ENCODE data around the gene ITGAX. TPM values are rescaled to one million over a fixed set of nuclear protein-coding genes. Genes with fewer than 3 reads are reported as not detected.

ITGAX gene
- total RNA-seq, 4 donors from 2014 or later: 0.22 to 0.91 (median 0.56) TPM

- H3K4me3 ChIP-seq: no peak overlapping the region
- no peaks in the 10 kb centered on the region for H3K36me3 ChIP-seq
- peaks cover 0 to 2% (median 0%) of the 10 kb centered on the region in 3 donors for H3K9me3 ChIP-seq
- no peaks in the 10 kb centered on the region for H3K4me1 ChIP-seq
- DNase-seq: no peak
- in situ Hi-C loops (cut with MboI; ENCODE audit: low sequenced_read_pairs in 4 of 4) (no loop called here), intact Hi-C loops (cut with DNase I; ENCODE audit: low total_unique reads) (no loop called here)
- no peak overlapping the region for H3K27ac ChIP-seq
- no peak for ATAC-seq
- TF ChIP-seq CTCF (IDR thresholded peaks at IDR 0.05 in 4 of 5, conservative IDR thresholded peaks at IDR 0.05 in 1 of 5) (no peak), POLR2A (IDR thresholded peaks at IDR 0.05) (no peak)
- no peaks in the 10 kb centered on the region for H3K27me3 ChIP-seq
Measured at GRCh38 chr16:31371619-31372484, 16.9 kb downstream of the ITGAX start.

GRCh38 chr16:31373235-31373634 lies 18.3 kb downstream of the ITGAX start:
- in situ Hi-C loops (cut with MboI; ENCODE audit: low sequenced_read_pairs in 4 of 4): no loop called here

GRCh38 chr16:31375231-31375630 lies 20.3 kb downstream of the ITGAX start:
- no peaks in the 10 kb centered on the region for H3K27me3 ChIP-seq
- DNase-seq (no peak), ATAC-seq (no peak)
- peaks cover 0 to 2% (median 0%) of the 10 kb centered on the region in 3 donors for H3K9me3 ChIP-seq
- no peak overlapping the region for H3K27ac ChIP-seq
- intact Hi-C loops (cut with DNase I; ENCODE audit: low total_unique reads) (no loop called here), in situ Hi-C loops (cut with MboI; ENCODE audit: low sequenced_read_pairs in 4 of 4) (no loop called here)
- TF ChIP-seq CTCF (IDR thresholded peaks at IDR 0.05 in 4 of 5, conservative IDR thresholded peaks at IDR 0.05 in 1 of 5) (no peak), POLR2A (IDR thresholded peaks at IDR 0.05) (no peak)
- no peaks in the 10 kb centered on the region for H3K4me1 ChIP-seq
- no peak overlapping the region for H3K4me3 ChIP-seq
- H3K36me3 ChIP-seq: no peaks in the 10 kb centered on the region

More at GRCh38 chr16:31373235-31373634, 18.3 kb downstream of the ITGAX start:
- H3K4me3 ChIP-seq: no peak overlapping the region
- DNase-seq (no peak), ATAC-seq (no peak)
- no peaks in the 10 kb centered on the region for H3K4me1 ChIP-seq
- TF ChIP-seq POLR2A (IDR thresholded peaks at IDR 0.05) (no peak), CTCF (IDR thresholded peaks at IDR 0.05 in 4 of 5, conservative IDR thresholded peaks at IDR 0.05 in 1 of 5) (no peak)
- no peaks in the 10 kb centered on the region for H3K36me3 ChIP-seq
- intact Hi-C loops (cut with DNase I; ENCODE audit: low total_unique reads): no loop called here
- H3K9me3 ChIP-seq: peaks cover 0 to 2% (median 0%) of the 10 kb centered on the region in 3 donors
- no peak overlapping the region for H3K27ac ChIP-seq
- no peaks in the 10 kb centered on the region for H3K27me3 ChIP-seq

GRCh38 chr16:31376705-31377104 lies 21.7 kb downstream of the ITGAX start:
- in situ Hi-C loops (cut with MboI; ENCODE audit: low sequenced_read_pairs in 4 of 4): no loop called here
- no peak overlapping the region for H3K27ac ChIP-seq
- H3K4me3 ChIP-seq: no peak overlapping the region
- TF ChIP-seq POLR2A (IDR thresholded peaks at IDR 0.05) (no peak), CTCF (IDR thresholded peaks at IDR 0.05 in 4 of 5, conservative IDR thresholded peaks at IDR 0.05 in 1 of 5) (no peak)
- peaks cover 0 to 2% (median 0%) of the 10 kb centered on the region in 3 donors for H3K9me3 ChIP-seq
- ATAC-seq (no peak), DNase-seq (no peak)
- H3K4me1 ChIP-seq: no peaks in the 10 kb centered on the region
- H3K27me3 ChIP-seq: no peaks in the 10 kb centered on the region
- no peaks in the 10 kb centered on the region for H3K36me3 ChIP-seq
- intact Hi-C loops (cut with DNase I; ENCODE audit: low total_unique reads): no loop called here

Measured in gastrocnemius medialis (tissue), 4 donors.